ENCODE data around the gene CENATAC. TPM values are rescaled to one million over a fixed set of nuclear protein-coding genes. Genes with fewer than 3 reads are reported as not detected.

Gene CENATAC
- total and polyA plus RNA-seq, 5 donors, result 12.2 to 18.9 (median 17.0) TPM

- Histone ChIP-seq H3K27ac (ENCODE audit: low read length) (peak overlapping the region; percentile 70), H3K9me3 (ENCODE audit: control insufficient read depth, low read length) (no peaks in the 10 kb centered on the region), H3K27me3 (ENCODE audit: control insufficient read depth, insufficient read depth) (no peaks in the 10 kb centered on the region), H3K4me1 (ENCODE audit: control insufficient read depth, insufficient read depth, low read length) (no peaks in the 10 kb centered on the region), H3K4me3 (ENCODE audit: low read length) (peak overlapping the region; percentile 83)
- intact Hi-C loops (cut with DNase I), result no loop called here
- DNase-seq (peak in 1 of 3 donors; percentile 62), ATAC-seq (peak; percentile 19 to 40)
- WGBS, result 13% methylated on average over 22 of the region's 22 CpGs
Measured at GRCh38 chr11:118996926-118997626, 862 bp upstream of the CENATAC start.

- Histone ChIP-seq H3K27ac (ENCODE audit: low read length) (peak overlapping the region; percentile 90), H3K4me1 (ENCODE audit: control insufficient read depth, insufficient read depth, low read length) (no peaks in the 10 kb centered on the region), H3K27me3 (ENCODE audit: control insufficient read depth, insufficient read depth) (no peaks in the 10 kb centered on the region), H3K9me3 (ENCODE audit: control insufficient read depth, low read length) (no peaks in the 10 kb centered on the region), H3K4me3 (ENCODE audit: low read length) (peak overlapping the region; percentile 83)
- intact Hi-C loops (cut with DNase I), result no loop called here
- no peak for ATAC-seq
- WGBS, result 3% methylated on average over 19 of the region's 19 CpGs
- no peak for DNase-seq
Measured at GRCh38 chr11:118998388-118998717, 415 bp downstream of the CENATAC start.

- WGBS, result 58% methylated on average over 6 of the region's 6 CpGs
- intact Hi-C loops (cut with DNase I), result no loop called here
- H3K4me1 ChIP-seq (ENCODE audit: control insufficient read depth, insufficient read depth, low read length), result no peaks in the 10 kb centered on the region
- peak overlapping the region; percentile 90 for H3K27ac ChIP-seq (ENCODE audit: low read length)
- H3K27me3 ChIP-seq (ENCODE audit: control insufficient read depth, insufficient read depth), result no peaks in the 10 kb centered on the region
- ATAC-seq (no peak), DNase-seq (no peak)
- no peaks in the 10 kb centered on the region for H3K9me3 ChIP-seq (ENCODE audit: control insufficient read depth, low read length)
- peak overlapping the region; percentile 83 for H3K4me3 ChIP-seq (ENCODE audit: low read length)
Measured at GRCh38 chr11:118998822-118999221, 884 bp downstream of the CENATAC start.

GRCh38 chr11:119000906-119001305, 3.0 kb downstream of the CENATAC start:
- Histone ChIP-seq H3K4me1 (ENCODE audit: control insufficient read depth, insufficient read depth, low read length) (no peaks in the 10 kb centered on the region), H3K4me3 (ENCODE audit: low read length) (no peak overlapping the region), H3K27ac (ENCODE audit: low read length) (no peak overlapping the region), H3K27me3 (ENCODE audit: control insufficient read depth, insufficient read depth) (no peaks in the 10 kb centered on the region), H3K9me3 (ENCODE audit: control insufficient read depth, low read length) (no peaks in the 10 kb centered on the region)
- ATAC-seq (no peak), DNase-seq (no peak)
- intact Hi-C loops (cut with DNase I), result no loop called here
- WGBS, result 65% methylated on average over 1 of the region's 1 CpG

GRCh38 chr11:119006656-119007055, 8.7 kb downstream of the CENATAC start:
- no peak for DNase-seq
- intact Hi-C loops (cut with DNase I), result no loop called here
- 85% methylated on average over 4 of the region's 4 CpGs for WGBS
- Histone ChIP-seq H3K4me1 (ENCODE audit: control insufficient read depth, insufficient read depth, low read length) (peaks cover 1% of the 10 kb centered on the region), H3K27ac (ENCODE audit: low read length) (no peak overlapping the region), H3K27me3 (ENCODE audit: control insufficient read depth, insufficient read depth) (no peaks in the 10 kb centered on the region), H3K4me3 (ENCODE audit: low read length) (no peak overlapping the region), H3K9me3 (ENCODE audit: control insufficient read depth, low read length) (no peaks in the 10 kb centered on the region)
- no peak for ATAC-seq

GRCh38 chr11:119011476-119012053, 13.6 kb downstream of the CENATAC start:
- Histone ChIP-seq H3K9me3 (ENCODE audit: control insufficient read depth, low read length) (no peaks in the 10 kb centered on the region), H3K27me3 (ENCODE audit: control insufficient read depth, insufficient read depth) (no peaks in the 10 kb centered on the region), H3K4me3 (ENCODE audit: low read length) (no peak overlapping the region), H3K4me1 (ENCODE audit: control insufficient read depth, insufficient read depth, low read length) (peaks cover 3% of the 10 kb centered on the region), H3K27ac (ENCODE audit: low read length) (no peak overlapping the region)
- intact Hi-C loops (cut with DNase I), result no loop called here
- DNase-seq (no peak), ATAC-seq (no peak)
- WGBS, result 88% methylated on average over 6 of the region's 6 CpGs

GRCh38 chr11:119012629-119013170, 14.8 kb downstream of the CENATAC start:
- ATAC-seq (no peak), DNase-seq (no peak)
- H3K27ac ChIP-seq (ENCODE audit: low read length), result no peak overlapping the region
- WGBS, result 81% methylated on average over 3 of the region's 3 CpGs
- peaks cover 3% of the 10 kb centered on the region for H3K4me1 ChIP-seq (ENCODE audit: control insufficient read depth, insufficient read depth, low read length)
- no peak overlapping the region for H3K4me3 ChIP-seq (ENCODE audit: low read length)
- no peaks in the 10 kb centered on the region for H3K27me3 ChIP-seq (ENCODE audit: control insufficient read depth, insufficient read depth)
- intact Hi-C loops (cut with DNase I), result no loop called here
- H3K9me3 ChIP-seq (ENCODE audit: control insufficient read depth, low read length), result no peaks in the 10 kb centered on the region

- Histone ChIP-seq H3K27ac (ENCODE audit: low read length) (no peak overlapping the region), H3K4me1 (ENCODE audit: control insufficient read depth, insufficient read depth, low read length) (peaks cover 3% of the 10 kb centered on the region), H3K4me3 (ENCODE audit: low read length) (no peak overlapping the region), H3K9me3 (ENCODE audit: control insufficient read depth, low read length) (no peaks in the 10 kb centered on the region), H3K27me3 (ENCODE audit: control insufficient read depth, insufficient read depth) (no peaks in the 10 kb centered on the region)
- intact Hi-C loops (cut with DNase I), result no loop called here
- 94% methylated on average over 17 of the region's 17 CpGs for WGBS
- ATAC-seq, result no peak
- no peak for DNase-seq
Measured at GRCh38 chr11:119014209-119014924, 16.4 kb downstream of the CENATAC start.

- 66% methylated on average over 8 of the region's 8 CpGs for WGBS
- no peak for ATAC-seq
- no peak for DNase-seq
- H3K27me3 ChIP-seq (ENCODE audit: control insufficient read depth, insufficient read depth), result no peaks in the 10 kb centered on the region
- no peaks in the 10 kb centered on the region for H3K9me3 ChIP-seq (ENCODE audit: control insufficient read depth, low read length)
- H3K4me1 ChIP-seq (ENCODE audit: control insufficient read depth, insufficient read depth, low read length), result peaks cover 5% of the 10 kb centered on the region
- H3K4me3 ChIP-seq (ENCODE audit: low read length), result no peak overlapping the region
- intact Hi-C loops (cut with DNase I), result no loop called here
- no peak overlapping the region for H3K27ac ChIP-seq (ENCODE audit: low read length)
Measured at GRCh38 chr11:119015054-119015611, 17.2 kb downstream of the CENATAC start.

GRCh38 chr11:119016216-119017009, 18.5 kb downstream of the CENATAC start:
- H3K9me3 ChIP-seq (ENCODE audit: control insufficient read depth, low read length), result no peaks in the 10 kb centered on the region
- ATAC-seq (no peak), DNase-seq (no peak)
- 74% methylated on average over 14 of the region's 14 CpGs for WGBS
- no peak overlapping the region for H3K4me3 ChIP-seq (ENCODE audit: low read length)
- H3K4me1 ChIP-seq (ENCODE audit: control insufficient read depth, insufficient read depth, low read length), result peaks cover 5% of the 10 kb centered on the region
- intact Hi-C loops (cut with DNase I), result no loop called here
- H3K27ac ChIP-seq (ENCODE audit: low read length), result no peak overlapping the region
- no peaks in the 10 kb centered on the region for H3K27me3 ChIP-seq (ENCODE audit: control insufficient read depth, insufficient read depth)

Measured in right cardiac atrium (tissue), 5 donors.